Measurements from ENCODE around the gene MDM4. TPM values are rescaled to one million over a fixed set of nuclear protein-coding genes. Genes with fewer than 3 reads are reported as not detected.

MDM4 gene
- total RNA-seq, 1 experiment from 2014 or later, result 42.1 TPM

DNA sequence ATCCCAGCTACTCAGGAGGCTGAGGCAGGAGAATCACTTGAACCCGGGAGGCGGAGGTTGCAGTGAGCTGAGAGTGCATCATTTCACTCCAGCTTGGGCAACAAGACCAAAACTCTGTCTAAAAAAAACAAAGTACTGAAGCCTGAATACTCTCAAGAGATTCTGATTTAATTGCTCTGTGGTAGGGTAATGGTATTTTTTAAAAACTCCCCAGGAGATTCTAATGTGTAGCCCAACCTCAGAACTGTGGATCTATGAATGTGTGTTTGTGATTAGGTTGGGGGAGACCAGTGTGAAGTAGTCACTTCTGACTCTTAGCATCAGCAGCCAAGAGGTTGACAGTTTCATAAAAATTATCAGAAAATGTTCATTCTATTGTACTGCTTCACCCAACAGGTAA lies 43.5 kb upstream of the MDM4 start:
- ChIA-PET POLR2A (no interaction called here), CTCF (no interaction called here)
- ATAC-seq, result no peak
- TF ChIP-seq SIN3A (IDR thresholded peaks at IDR 0.05; ENCODE audit: borderline replicate concordance, insufficient read depth, low read depth, low read length), result no peak
- TF ChIP-seq, protein P1, sequence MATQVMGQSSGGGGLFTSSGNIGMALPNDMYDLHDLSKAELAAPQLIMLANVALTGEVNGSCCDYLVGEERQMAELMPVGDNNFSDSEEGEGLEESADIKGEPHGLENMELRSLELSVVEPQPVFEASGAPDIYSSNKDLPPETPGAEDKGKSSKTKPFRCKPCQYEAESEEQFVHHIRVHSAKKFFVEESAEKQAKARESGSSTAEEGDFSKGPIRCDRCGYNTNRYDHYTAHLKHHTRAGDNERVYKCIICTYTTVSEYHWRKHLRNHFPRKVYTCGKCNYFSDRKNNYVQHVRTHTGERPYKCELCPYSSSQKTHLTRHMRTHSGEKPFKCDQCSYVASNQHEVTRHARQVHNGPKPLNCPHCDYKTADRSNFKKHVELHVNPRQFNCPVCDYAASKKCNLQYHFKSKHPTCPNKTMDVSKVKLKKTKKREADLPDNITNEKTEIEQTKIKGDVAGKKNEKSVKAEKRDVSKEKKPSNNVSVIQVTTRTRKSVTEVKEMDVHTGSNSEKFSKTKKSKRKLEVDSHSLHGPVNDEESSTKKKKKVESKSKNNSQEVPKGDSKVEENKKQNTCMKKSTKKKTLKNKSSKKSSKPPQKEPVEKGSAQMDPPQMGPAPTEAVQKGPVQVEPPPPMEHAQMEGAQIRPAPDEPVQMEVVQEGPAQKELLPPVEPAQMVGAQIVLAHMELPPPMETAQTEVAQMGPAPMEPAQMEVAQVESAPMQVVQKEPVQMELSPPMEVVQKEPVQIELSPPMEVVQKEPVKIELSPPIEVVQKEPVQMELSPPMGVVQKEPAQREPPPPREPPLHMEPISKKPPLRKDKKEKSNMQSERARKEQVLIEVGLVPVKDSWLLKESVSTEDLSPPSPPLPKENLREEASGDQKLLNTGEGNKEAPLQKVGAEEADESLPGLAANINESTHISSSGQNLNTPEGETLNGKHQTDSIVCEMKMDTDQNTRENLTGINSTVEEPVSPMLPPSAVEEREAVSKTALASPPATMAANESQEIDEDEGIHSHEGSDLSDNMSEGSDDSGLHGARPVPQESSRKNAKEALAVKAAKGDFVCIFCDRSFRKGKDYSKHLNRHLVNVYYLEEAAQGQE (IDR thresholded peaks at IDR 0.05; ENCODE audit: insufficient read depth in 1 of 2, low read depth in 2 of 2, low read length in 1 of 2), result no peak
- TF ChIP-seq POLR2AphosphoS5 (IDR thresholded peaks at IDR 0.05; ENCODE audit: low read depth, low read length), result no peak
- no peak for TF ChIP-seq TCF7L2 (IDR thresholded peaks at IDR 0.05; ENCODE audit: low read depth, low read length)
- TF ChIP-seq, protein P2, sequence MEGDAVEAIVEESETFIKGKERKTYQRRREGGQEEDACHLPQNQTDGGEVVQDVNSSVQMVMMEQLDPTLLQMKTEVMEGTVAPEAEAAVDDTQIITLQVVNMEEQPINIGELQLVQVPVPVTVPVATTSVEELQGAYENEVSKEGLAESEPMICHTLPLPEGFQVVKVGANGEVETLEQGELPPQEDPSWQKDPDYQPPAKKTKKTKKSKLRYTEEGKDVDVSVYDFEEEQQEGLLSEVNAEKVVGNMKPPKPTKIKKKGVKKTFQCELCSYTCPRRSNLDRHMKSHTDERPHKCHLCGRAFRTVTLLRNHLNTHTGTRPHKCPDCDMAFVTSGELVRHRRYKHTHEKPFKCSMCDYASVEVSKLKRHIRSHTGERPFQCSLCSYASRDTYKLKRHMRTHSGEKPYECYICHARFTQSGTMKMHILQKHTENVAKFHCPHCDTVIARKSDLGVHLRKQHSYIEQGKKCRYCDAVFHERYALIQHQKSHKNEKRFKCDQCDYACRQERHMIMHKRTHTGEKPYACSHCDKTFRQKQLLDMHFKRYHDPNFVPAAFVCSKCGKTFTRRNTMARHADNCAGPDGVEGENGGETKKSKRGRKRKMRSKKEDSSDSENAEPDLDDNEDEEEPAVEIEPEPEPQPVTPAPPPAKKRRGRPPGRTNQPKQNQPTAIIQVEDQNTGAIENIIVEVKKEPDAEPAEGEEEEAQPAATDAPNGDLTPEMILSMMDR (IDR thresholded peaks at IDR 0.05), result no peak
- H3K9me3 ChIP-seq (ENCODE audit: control insufficient read depth, insufficient read depth, low read depth, low read length), result no peaks in the 10 kb centered on the region
- H3K36me3 ChIP-seq (ENCODE audit: control insufficient read depth, insufficient read depth, low read length), result no peaks in the 10 kb centered on the region
- no peak for DNase-seq (ENCODE audit: low read depth, low spot score)
- H3K27me3 ChIP-seq (ENCODE audit: control insufficient read depth, insufficient read depth, low read length), result no peaks in the 10 kb centered on the region
- H3K4me3 ChIP-seq (ENCODE audit: low read depth in 2 of 2, low read length in 2 of 2), result no peak overlapping the region
- in situ Hi-C loops (cut with HindIII; ENCODE audit: low pct_unique_long_range_greater_than_20kb, low sequenced_read_pairs), result no loop called here
- no TSS peak for BruUV-seq (replicated peaks)
- intact Hi-C loops (cut with micrococcal nuclease; ENCODE audit: unreplicated experiment), result no loop called here
- no peaks in the 10 kb centered on the region; the same call in 1 of the 2 replicates for H3K4me1 ChIP-seq (ENCODE audit: control insufficient read depth, insufficient read depth, low read length)
- no peak overlapping the region for H3K27ac ChIP-seq (ENCODE audit: low read length)

DNA sequence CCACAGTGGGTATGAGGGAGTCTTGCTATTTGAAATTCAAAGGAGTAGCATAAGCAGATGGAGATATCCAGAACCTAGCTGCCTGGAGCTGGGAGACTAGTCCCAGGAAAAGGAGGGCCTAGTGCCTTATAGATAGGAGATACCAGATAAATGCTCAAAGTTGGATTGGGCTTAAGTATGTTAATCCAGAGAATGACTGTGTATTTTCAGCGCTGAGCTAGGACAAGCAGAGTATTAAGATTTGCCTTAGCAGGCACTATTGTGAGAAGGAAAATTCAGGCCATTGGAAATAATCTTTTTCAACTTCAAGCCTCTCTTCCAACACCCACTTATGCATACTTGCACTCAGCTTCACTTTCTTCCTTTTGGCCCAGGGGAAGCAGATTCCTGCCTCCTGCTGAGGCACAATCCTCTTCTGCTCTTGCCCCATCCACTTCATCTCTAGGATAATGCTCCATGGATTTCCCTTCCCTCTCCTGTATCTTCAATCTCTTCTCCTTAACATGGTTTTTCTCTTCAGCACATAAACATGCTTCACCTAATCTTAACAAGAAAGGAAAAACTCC lies 42.7 kb upstream of the MDM4 start:
- no peak overlapping the region for H3K4me3 ChIP-seq (ENCODE audit: low read depth in 2 of 2, low read length in 2 of 2)
- no TSS peak for BruUV-seq (replicated peaks)
- ATAC-seq, result no peak
- CTCF ChIA-PET, result no interaction called here
- POLR2A ChIA-PET, result interaction anchor here (0.5 kb wide), 1 partner anchor 21 kb away, joined by 3 read pairs; no protein-coding TSS in a partner anchor
- intact Hi-C loops (cut with micrococcal nuclease; ENCODE audit: unreplicated experiment) (no loop called here), in situ Hi-C loops (cut with HindIII; ENCODE audit: low pct_unique_long_range_greater_than_20kb, low sequenced_read_pairs) (no loop called here)
- H3K27ac ChIP-seq (ENCODE audit: low read length), result no peak overlapping the region
- H3K4me1 ChIP-seq (ENCODE audit: control insufficient read depth, insufficient read depth, low read length), result no peaks in the 10 kb centered on the region; the same call in 1 of the 2 replicates
- no peak for TF ChIP-seq POLR2AphosphoS5 (IDR thresholded peaks at IDR 0.05; ENCODE audit: low read depth, low read length)
- TF ChIP-seq, protein P1 (IDR thresholded peaks at IDR 0.05; ENCODE audit: insufficient read depth in 1 of 2, low read depth in 2 of 2, low read length in 1 of 2), result no peak
- TF ChIP-seq, protein P2 (IDR thresholded peaks at IDR 0.05), result no peak
- TF ChIP-seq SIN3A (IDR thresholded peaks at IDR 0.05; ENCODE audit: borderline replicate concordance, insufficient read depth, low read depth, low read length), result no peak
- no peak for TF ChIP-seq TCF7L2 (IDR thresholded peaks at IDR 0.05; ENCODE audit: low read depth, low read length)
- H3K36me3 ChIP-seq (ENCODE audit: control insufficient read depth, insufficient read depth, low read length), result no peaks in the 10 kb centered on the region
- H3K27me3 ChIP-seq (ENCODE audit: control insufficient read depth, insufficient read depth, low read length), result no peaks in the 10 kb centered on the region
- no peak for DNase-seq (ENCODE audit: low read depth, low spot score)
- H3K9me3 ChIP-seq (ENCODE audit: control insufficient read depth, insufficient read depth, low read depth, low read length), result no peaks in the 10 kb centered on the region
